Loucy (cell line): ENCODE measurements around the gene SNX27.

Source experiments
- EZH2phosphoT487 ChIP-seq: fragments of 200-600 bp; IDR thresholded peaks from 2 replicates; pipeline ENCODE4 v1.6.1; 2018; ENCODE audit warnings: antibody characterized with exemption, mild to moderate bottlenecking, moderate library complexity, borderline replicate concordance
- TF ChIP-seq, protein P1 (sequence below): fragments of 200-600 bp; sonication (generic); conservative IDR thresholded peaks from 2 replicates; pipeline ENCODE4 v1.5.1; 2014; ENCODE audit warnings: mild to moderate bottlenecking, antibody characterized with exemption, low read length

DNA sequence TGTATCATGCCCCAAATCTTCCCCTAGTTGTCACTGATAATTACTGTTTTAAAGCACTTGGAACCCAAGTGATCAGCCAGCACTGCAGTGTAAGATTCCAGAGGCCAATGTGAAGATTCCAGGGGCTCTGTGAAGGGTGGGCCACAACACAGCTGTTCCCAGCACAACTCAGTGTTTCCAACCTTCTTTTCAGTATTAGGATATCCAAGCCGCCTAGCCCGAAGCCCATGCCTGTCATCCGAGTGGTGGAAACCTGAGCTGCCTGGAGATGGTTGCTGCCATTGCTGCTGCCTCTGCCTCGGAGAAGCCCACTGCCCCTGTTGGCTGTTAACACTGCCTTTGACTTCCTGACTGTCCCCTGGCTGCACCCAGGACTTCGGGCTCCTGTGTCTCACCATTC lies 30.4 kb upstream of the SNX27 start:
- TF ChIP-seq, protein P1, sequence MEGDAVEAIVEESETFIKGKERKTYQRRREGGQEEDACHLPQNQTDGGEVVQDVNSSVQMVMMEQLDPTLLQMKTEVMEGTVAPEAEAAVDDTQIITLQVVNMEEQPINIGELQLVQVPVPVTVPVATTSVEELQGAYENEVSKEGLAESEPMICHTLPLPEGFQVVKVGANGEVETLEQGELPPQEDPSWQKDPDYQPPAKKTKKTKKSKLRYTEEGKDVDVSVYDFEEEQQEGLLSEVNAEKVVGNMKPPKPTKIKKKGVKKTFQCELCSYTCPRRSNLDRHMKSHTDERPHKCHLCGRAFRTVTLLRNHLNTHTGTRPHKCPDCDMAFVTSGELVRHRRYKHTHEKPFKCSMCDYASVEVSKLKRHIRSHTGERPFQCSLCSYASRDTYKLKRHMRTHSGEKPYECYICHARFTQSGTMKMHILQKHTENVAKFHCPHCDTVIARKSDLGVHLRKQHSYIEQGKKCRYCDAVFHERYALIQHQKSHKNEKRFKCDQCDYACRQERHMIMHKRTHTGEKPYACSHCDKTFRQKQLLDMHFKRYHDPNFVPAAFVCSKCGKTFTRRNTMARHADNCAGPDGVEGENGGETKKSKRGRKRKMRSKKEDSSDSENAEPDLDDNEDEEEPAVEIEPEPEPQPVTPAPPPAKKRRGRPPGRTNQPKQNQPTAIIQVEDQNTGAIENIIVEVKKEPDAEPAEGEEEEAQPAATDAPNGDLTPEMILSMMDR: no peak
- TF ChIP-seq EZH2phosphoT487: no peak
